Smooth muscle cell (in vitro differentiated cells): Measurements from ENCODE around the gene ACOT8. TPM values are rescaled to one million over a fixed set of nuclear protein-coding genes. Genes with fewer than 3 reads are reported as not detected.
"Not testable (repeated sequence)": the region's sequence is repeated elsewhere in the genome, so short reads cannot be mapped to it uniquely, and the experiment has no call there.

Experiments
- DNase-seq: peaks from one replicate; lab custom pipeline; 2025; ENCODE audit not compliant: unreplicated experiment; lab: John Stamatoyannopoulos, UW
- H2AFZ ChIP-seq: fragments of 200-600 bp; sonication (generic); 2 replicates; pipeline ENCODE4 v1.6.0; 2016; ENCODE audit warnings: antibody characterized with exemption, low read depth, mild to moderate bottlenecking
- H3F3A ChIP-seq: fragments of 200-600 bp; sonication (generic); 2 replicates; pipeline ENCODE4 v1.6.0; 2017; ENCODE audit warnings: antibody characterized with exemption, low read depth
- H3K27ac ChIP-seq: fragments of 200-600 bp; sonication (generic); 2 replicates; pipeline ENCODE4 v1.5.1; 2016; ENCODE audit warnings: low read depth, mild to moderate bottlenecking
- H3K27me3 ChIP-seq: fragments of 200-600 bp; sonication (generic); 2 replicates; pipeline ENCODE4 v1.6.1; 2016; ENCODE audit warnings: low read depth, mild to moderate bottlenecking
- H3K36me3 ChIP-seq: fragments of 200-600 bp; sonication (generic); 2 replicates; pipeline ENCODE4 v1.5.1; 2016; ENCODE audit warnings: low read depth
- H3K4me1 ChIP-seq: fragments of 200-600 bp; sonication (generic); 2 replicates; pipeline ENCODE4 v1.5.1; 2016; ENCODE audit warnings: low read depth
- H3K4me2 ChIP-seq: fragments of 200-600 bp; sonication (generic); 2 replicates; pipeline ENCODE4 v1.6.0; 2016; ENCODE audit warnings: mild to moderate bottlenecking
- H3K4me3 ChIP-seq: fragments of 200-600 bp; sonication (generic); 2 replicates; pipeline ENCODE4 v1.5.1; 2016; ENCODE audit warnings: mild to moderate bottlenecking
- H3K79me2 ChIP-seq: fragments of 200-600 bp; sonication (generic); 2 replicates; pipeline ENCODE4 v1.6.0; 2016; ENCODE audit warnings: low read depth, mild to moderate bottlenecking
- H3K9ac ChIP-seq: fragments of 200-600 bp; sonication (generic); 2 replicates; pipeline ENCODE4 v1.6.0; 2016; ENCODE audit warnings: low read depth
- H3K9me3 ChIP-seq: fragments of 200-600 bp; sonication (generic); replicated peaks from 2 replicates; pipeline ENCODE4 v1.5.1; 2016; ENCODE audit warnings: low read depth
- H4K20me1 ChIP-seq: fragments of 200-600 bp; sonication (generic); 2 replicates; pipeline ENCODE4 v1.6.0; 2016; ENCODE audit warnings: low read depth
- CTCF ChIP-seq: fragments of 200-600 bp; sonication (generic); IDR thresholded peaks from 2 replicates; pipeline ENCODE4 v1.5.1; 2017; ENCODE audit warnings: borderline replicate concordance, mild to moderate bottlenecking, antibody characterized with exemption; ENCODE audit not compliant: insufficient read depth, poor library complexity, severe bottlenecking
- WGBS: methylation state at CpG from one replicate; pipeline ENCODE4 v1.1.7; 2016; ENCODE audit warnings: low lambda C conversion rate; 5-methylcytosine and 5-hydroxymethylcytosine counted together
- polyA plus RNA-seq: library from polyadenylated mRNA; unstranded; fragments of >200 nt; fragmentation: Nextera tagmentation; extraction: Ambion mirVana; gene quantifications from 2 replicates; pipeline ENCODE4 v1.2.1, GENCODE V29; 2016
- total RNA-seq: library from RNA; depleted of rRNA; stranded (reverse); fragments of >200 nt; gene quantifications from 2 replicates; pipeline ENCODE4 v1.2.3, GENCODE V29; 2014

ACOT8 gene
- total and polyA plus RNA-seq, 2 experiments from 2014 or later: 31.9 to 43.8 TPM

GRCh38 chr20:45874576-45874975, 17.4 kb upstream of the ACOT8 start:
- no peaks in the 10 kb centered on the region for H4K20me1 ChIP-seq
- WGBS: 71% methylated on average over 4 of the region's 4 CpGs
- no peak overlapping the region for H3K4me2 ChIP-seq
- H3K27ac ChIP-seq: no peak overlapping the region
- no peak overlapping the region for H3K4me3 ChIP-seq
- H3K79me2 ChIP-seq: no peaks in the 10 kb centered on the region
- no peak for TF ChIP-seq CTCF
- no peaks in the 10 kb centered on the region for H3K27me3 ChIP-seq
- H3K36me3 ChIP-seq: peaks cover 4% of the 10 kb centered on the region
- DNase-seq: no peak
- H3F3A ChIP-seq: no peaks in the 10 kb centered on the region
- H3K4me1 ChIP-seq: no peaks in the 10 kb centered on the region
- H2AFZ ChIP-seq: no peak overlapping the region
- no peaks in the 10 kb centered on the region for H3K9me3 ChIP-seq
- H3K9ac ChIP-seq: no peak overlapping the region

- H3K9me3 ChIP-seq, H2AFZ ChIP-seq, DNase-seq, H3K4me1 ChIP-seq, H4K20me1 ChIP-seq, H3K36me3 ChIP-seq, H3K4me3 ChIP-seq, H3K27ac ChIP-seq, H3K79me2 ChIP-seq, H3K9ac ChIP-seq, H3K27me3 ChIP-seq, H3K4me2 ChIP-seq, H3F3A ChIP-seq: not testable (repeated sequence)
- 95% methylated on average over 10 of the region's 10 CpGs for WGBS
Observed at GRCh38 chr20:45874104-45874481, 16.9 kb upstream of the ACOT8 start.

GRCh38 chr20:45873409-45874103, 16.4 kb upstream of the ACOT8 start:
- WGBS: 93% methylated on average over 1 of the region's 1 CpG
- no peak for DNase-seq

GRCh38 chr20:45872626-45873025, 15.4 kb upstream of the ACOT8 start:
- H3K27me3 ChIP-seq: no peaks in the 10 kb centered on the region
- H4K20me1 ChIP-seq: no peaks in the 10 kb centered on the region
- H3K27ac ChIP-seq: no peak overlapping the region
- H3K4me2 ChIP-seq: no peak overlapping the region
- no peaks in the 10 kb centered on the region for H3K9me3 ChIP-seq
- H2AFZ ChIP-seq: no peak overlapping the region
- no peak overlapping the region for H3K9ac ChIP-seq
- no peak for DNase-seq
- H3K36me3 ChIP-seq: peaks cover 4% of the 10 kb centered on the region
- WGBS: 91% methylated on average over 4 of the region's 4 CpGs
- no peak for TF ChIP-seq CTCF
- no peaks in the 10 kb centered on the region for H3K79me2 ChIP-seq
- no peaks in the 10 kb centered on the region for H3F3A ChIP-seq
- H3K4me3 ChIP-seq: no peak overlapping the region
- no peaks in the 10 kb centered on the region for H3K4me1 ChIP-seq

More at GRCh38 chr20:45873409-45874103, 16.4 kb upstream of the ACOT8 start:
- Histone ChIP-seq H3K4me2 (no peak overlapping the region), H3K79me2 (no peaks in the 10 kb centered on the region), H3K4me1 (no peaks in the 10 kb centered on the region), H3K4me3 (no peak overlapping the region), H3K27me3 (no peaks in the 10 kb centered on the region), H3K36me3 (peaks cover 4% of the 10 kb centered on the region), H4K20me1 (no peaks in the 10 kb centered on the region), H2AFZ (no peak overlapping the region), H3F3A (no peaks in the 10 kb centered on the region), H3K9ac (no peak overlapping the region), H3K27ac (no peak overlapping the region), H3K9me3 (no peaks in the 10 kb centered on the region)
- no peak for TF ChIP-seq CTCF
